Sciatic nerve (tissue), 2 donors: Measurements from ENCODE around the gene RPS21. TPM values are rescaled to one million over a fixed set of nuclear protein-coding genes. Genes with fewer than 3 reads are reported as not detected.

Experiments used
- ATAC-seq: fragments of 200-7000 bp; cut with Tn5 transposase; one replicate; pipeline ENCODE4 v1.9.1; 2020; ENCODE audit warnings: mild to moderate bottlenecking, moderate library complexity
- DNase-seq: peaks from one replicate; pipeline ENCODE4 v3.0.0-alpha.2; 2020; ENCODE audit warnings: low spot score
- intact Hi-C: fragments of 100-400 bp; cut with DNase I; formaldehyde crosslinking; loops from one replicate; pipeline ENCODE4 v1.14.2; 2022
- total RNA-seq: library from RNA; stranded (reverse); fragmentation: NEBNext Ultra II Directional; extraction: Animal tissue kit (Norgen Biotek cat#: 25700); gene quantifications from one replicate; pipeline ENCODE4 v1.2.1, GENCODE V29; 2021
- donor health status: DM: no; HTN: no; CAD: no.
- donor health status: DM: no; HTN: no; CAD: no.

RPS21 gene
- 986 TPM for total RNA-seq

DNA sequence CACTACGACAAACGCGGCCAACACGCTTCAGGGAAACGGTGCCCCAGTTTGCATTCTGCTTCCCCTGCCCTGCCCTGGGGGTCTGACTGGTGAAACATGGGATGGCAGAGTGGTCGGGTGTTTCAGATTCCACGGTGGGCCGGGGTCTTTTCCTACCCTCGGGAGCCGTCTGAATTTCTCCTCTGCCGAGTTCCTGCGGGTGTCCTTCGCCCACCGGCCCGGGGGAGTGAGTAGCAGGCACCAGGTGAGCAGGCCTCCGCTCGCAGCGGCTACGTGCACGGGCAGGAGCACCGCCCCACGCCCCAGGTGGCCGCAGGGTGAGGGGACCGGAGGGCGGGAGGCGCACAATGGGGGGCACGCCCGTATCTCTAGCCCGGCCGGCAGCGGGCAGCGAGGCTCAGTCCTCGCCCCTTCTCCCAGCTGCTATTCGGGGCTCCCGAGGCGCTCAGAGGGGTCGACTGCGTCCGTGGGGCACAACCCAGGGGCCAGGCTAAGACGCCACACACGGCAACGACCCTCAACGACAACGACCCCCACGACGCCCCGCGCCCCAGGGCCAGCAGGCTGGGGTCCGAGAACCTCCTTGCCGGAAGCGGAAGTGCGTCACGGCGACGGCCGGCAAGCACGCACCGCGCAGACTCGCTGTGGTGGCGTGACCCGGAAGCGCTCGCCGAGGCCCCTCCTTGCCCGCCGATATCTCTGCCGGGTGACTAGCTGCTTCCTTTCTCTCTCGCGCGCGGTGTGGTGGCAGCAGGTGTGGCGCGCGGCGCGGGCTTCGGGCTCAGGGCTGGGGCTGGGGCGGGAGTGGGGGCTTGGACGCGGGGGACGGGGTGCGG lies at the start of gene RPS21:
Gene RPS21 (plus strand): TSS at position 721 of the 836 bp plus-strand sequence. CDS start 236 bp downstream, outside the sequence.
- peak; percentile 96 for ATAC-seq
- DNase-seq: peak; percentile 96
- intact Hi-C loops: no loop called here

DNA sequence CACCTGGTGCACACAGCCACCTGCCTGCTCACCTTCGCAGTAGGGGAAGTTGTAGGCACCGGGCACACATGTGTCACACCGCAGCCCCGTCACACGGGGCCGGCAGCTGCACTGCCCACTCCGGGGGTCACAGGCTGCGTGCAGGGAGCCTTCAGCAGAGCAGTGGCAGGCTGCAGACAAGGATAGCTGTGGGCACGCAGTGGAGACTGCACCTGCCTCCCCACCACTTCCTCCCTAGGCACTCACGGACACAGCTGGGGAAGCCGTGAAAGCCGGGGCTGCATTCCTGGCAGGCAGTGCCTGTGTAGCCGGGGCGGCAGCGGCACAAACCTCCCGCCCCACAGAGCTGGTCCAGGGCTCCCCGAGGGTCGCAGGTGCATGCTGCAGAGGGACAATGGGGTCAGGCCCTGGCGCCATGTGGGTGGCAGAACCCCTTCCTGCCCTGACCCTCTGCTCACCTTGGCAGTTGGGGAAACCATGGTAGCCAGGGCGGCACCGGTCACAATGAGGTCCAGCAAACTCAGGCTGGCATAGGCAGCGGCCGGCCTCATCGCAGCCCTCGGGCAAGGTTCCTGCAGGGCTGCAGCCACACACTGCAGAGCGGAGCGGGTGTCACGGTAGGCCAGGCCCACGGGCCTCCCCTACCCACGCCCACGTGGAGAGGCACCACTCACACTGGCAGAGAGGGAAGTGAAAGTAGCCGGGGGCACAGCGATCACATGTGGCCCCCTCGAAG lies 49.2 kb upstream of the RPS21 start:
- no peak for DNase-seq
- intact Hi-C loops: no loop called here
- peak; percentile 16 for ATAC-seq

- ATAC-seq (no peak), DNase-seq (no peak)
- intact Hi-C loops: no loop called here
Measured at GRCh38 chr20:62338294-62338620, 48.6 kb upstream of the RPS21 start.

DNA sequence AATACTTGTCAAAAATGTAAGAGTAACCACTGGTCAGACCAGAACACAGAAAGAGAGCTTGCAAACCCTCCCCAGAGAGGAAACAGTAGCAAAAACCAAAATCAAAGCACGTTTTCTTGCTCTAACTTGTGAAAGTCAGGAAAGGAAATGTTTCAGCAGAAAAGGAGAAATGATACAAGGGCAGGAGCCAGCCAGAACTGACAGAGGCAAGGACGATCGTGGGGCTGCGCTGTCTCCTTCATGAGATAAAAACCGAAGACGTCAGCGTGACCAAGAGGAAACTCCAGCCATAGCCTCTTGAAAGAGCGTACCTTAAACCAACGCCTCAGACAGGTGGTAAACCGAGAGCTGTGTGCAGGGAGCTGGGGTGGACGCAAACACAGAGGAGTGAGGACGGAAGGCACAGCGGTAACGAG lies 47.2 kb upstream of the RPS21 start:
- ATAC-seq (no peak), DNase-seq (no peak)
- intact Hi-C loops: no loop called here

DNA sequence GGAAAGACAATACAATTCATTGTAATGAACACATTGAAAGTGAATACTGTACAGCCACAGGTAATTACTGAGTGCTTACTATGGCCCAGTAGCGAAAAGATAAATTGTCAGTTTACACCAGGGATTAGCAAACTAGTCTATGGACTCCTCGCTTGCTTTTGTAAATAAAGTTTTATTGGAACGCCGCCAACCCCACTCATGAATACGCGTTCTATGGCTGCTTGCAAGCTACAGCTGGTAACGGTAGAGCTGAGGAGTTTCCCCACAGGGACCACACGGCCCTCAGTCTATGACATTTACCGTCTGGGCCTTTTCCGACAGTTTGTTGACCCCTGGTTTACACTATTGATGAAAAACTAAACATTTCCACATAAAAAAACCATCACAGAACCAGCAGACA lies 44.0 kb upstream of the RPS21 start:
- no peak for ATAC-seq
- no peak for DNase-seq
- intact Hi-C loops: no loop called here

GRCh38 chr20:62344092-62344491 lies 42.8 kb upstream of the RPS21 start:
- intact Hi-C loops: no loop called here
- DNase-seq (no peak), ATAC-seq (no peak)

DNA sequence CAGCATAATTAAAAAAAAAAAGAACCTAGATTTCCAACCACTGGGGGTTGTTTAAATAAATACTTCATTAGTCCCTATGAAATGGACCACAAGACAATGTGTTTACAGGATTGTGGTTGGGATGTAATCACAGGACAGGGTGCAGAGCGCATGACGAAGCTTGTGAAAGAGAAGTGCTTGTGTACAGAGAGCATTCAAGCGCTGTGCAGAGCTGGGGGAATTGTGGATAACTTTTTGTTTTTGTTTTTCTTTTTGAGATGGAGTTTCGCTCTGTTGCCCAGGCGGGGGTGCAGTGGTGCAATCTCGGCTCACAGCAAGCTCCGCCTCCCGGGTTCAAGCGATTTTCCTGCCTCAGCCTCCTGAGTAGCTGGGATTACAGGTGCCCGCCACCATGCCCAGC lies 42.1 kb upstream of the RPS21 start:
- ATAC-seq: peak; percentile 75
- DNase-seq: no peak
- intact Hi-C loops: no loop called here

DNA sequence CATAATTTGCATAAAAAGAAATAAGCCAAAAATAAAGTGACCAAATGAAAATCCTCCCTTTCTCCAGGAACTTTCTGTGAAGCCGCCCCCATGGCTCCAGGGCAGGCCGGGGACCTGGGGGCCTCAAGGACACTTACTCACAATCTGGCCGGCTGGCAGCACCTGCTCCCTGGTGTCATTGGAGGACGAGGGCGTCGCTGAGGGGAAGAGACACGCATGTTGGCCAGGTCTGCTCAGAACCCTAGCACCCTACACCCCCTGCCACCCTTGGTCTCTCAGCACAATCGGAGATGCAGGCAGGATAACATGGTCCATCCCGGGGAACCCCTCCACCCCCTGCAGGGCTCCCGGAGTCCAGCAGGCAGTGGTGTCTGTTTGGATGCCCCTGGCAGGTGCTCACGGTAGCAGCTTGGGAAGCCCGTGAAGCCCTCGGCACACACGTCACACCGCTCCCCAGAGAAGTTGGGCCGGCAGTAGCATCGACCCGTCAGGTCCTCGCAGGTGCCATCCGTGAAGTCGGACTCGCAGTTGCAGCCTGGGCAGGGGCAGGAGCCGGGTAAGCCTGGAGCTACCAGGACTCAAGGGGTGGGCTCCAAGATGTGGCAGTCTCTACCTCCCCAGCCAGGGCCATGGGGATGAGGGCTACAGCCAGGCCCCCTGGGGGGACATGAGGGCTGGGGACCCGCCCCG lies 41.1 kb upstream of the RPS21 start:
- intact Hi-C loops: no loop called here
- ATAC-seq: no peak
- DNase-seq: no peak

DNA sequence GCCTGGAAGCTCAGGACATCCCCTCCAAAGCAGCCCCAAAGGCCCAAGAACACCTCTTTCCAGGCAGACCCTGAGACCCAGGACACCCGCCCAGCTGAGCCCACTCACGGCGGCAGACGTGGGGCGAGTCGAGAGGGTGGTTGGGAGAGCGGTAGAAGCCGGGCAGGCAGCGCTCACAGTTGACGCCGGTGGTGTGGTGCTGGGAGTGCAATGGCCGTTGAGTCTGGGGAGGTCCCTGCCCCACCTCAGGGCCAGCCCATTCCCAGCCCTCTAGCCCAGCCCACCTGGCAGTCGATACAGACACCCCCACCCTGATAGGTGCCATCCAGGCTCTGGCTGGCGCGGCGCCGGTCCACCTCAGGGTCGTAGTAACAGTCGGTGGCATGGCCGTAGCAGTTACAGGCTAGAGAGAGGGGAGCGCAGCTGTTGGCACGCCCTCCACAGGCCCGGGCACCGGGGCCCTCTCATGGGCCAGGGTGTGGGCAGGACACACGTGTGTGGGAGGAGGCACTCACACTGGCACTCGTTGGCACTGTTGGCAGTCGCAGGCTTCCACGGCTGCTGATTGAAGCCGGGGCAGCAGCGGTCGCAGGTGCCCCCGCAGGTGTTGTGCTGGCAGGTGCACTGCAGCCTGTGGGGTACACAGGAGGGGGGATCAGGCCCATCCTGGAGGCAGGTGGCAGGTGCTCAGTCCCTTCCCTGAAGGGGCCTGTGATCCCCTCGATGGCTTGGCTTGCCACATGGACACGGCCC lies 40.3 kb upstream of the RPS21 start:
- intact Hi-C loops: no loop called here
- no peak for ATAC-seq
- DNase-seq: no peak

DNA sequence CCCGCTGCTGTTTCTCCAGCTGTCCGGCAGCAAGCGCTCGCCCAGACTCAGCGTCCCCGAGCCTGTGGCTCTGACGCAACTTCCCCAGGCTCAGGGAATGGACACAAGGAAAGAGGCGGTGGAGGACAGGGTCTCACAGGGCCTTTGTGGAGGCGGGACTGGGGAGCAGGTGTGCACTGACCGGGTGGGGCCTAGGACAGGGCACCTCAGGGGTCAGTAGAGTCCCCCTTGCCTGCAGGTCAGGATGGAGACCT lies 39.8 kb upstream of the RPS21 start:
- DNase-seq (no peak), ATAC-seq (no peak)
- intact Hi-C loops: no loop called here

GRCh38 chr20:62347445-62347844 lies 39.5 kb upstream of the RPS21 start:
- no peak for ATAC-seq
- no peak for DNase-seq
- intact Hi-C loops: no loop called here

GRCh38 chr20:62348604-62349003 lies 38.3 kb upstream of the RPS21 start:
- intact Hi-C loops: no loop called here
- DNase-seq (no peak), ATAC-seq (no peak)

- intact Hi-C loops: no loop called here
- DNase-seq: no peak
- no peak for ATAC-seq
Measured at GRCh38 chr20:62349556-62350097, 37.3 kb upstream of the RPS21 start.

DNA sequence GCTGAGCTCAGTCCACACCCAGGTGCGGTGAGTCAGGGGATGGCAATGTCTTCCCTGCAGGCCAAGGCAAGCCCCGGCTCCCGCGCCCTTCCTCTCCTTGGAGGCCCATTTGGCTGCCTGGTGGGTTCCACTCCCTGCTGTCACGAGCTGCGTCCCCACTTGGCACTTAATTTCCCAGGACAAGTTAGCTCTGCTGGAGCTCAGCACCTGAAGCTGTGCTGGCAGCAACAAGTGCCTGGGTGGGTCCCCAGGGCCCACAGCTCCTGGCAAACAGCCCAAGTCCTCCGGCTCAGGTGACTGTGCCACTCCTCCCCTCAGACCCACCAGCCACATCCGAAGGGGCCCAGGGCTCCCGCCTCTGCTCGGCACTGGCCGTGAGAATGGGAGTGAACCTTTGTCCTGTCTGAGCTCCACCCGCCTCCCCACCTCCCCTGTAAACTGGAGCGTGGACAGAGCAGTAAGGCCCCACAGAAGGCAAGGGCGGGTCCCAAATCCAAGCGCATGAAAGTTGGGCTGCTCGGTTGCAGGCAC lies 36.7 kb upstream of the RPS21 start:
- intact Hi-C loops: no loop called here
- DNase-seq (no peak), ATAC-seq (no peak)

GRCh38 chr20:62350629-62351422 lies 36.1 kb upstream of the RPS21 start:
- intact Hi-C loops: no loop called here
- no peak for ATAC-seq
- no peak for DNase-seq

DNA sequence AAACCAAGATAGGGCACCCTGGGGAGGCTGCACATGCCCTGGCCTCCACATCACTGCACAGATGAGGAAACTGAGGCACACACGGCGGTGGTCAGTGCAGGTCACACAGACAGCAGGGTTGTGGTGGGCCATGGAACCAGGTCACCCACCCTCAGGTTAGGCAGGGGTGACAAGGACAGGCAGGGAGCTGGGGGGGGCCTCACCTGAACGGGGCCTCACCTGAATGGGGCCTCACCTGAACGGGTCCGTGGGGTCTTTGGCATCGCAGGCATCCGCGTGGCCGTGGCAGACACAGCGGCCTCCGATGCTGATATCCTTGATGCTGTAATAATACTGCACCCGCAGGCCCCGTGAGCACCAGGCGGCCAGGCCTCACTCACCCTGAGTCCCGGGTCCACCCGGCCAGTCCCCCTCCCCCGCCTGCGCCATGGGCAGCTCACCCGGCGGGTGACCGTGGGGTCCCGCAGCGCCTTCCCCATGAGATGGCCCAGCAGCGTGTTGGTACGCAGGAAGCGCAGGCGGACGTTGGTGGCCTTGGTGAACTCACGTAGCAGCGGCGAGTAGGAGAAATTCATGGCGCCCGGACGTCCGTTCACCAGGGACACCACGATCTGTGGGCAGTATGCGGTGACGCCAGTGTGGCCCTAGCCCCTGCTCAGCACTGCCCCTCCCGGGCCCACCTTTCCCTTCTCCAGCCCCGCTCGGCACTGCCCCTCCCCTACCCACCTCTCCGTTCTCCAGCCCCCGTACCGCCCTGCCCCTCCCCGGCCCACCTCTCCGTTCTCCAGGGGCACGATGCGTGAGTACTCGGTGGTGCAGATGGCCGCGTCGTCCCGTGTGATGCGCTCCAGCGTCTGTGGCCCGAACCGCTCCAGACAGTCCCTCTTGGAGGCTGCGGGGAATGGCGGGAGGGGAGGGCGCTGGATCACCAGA lies 35.2 kb upstream of the RPS21 start:
- no peak for ATAC-seq
- intact Hi-C loops: no loop called here
- no peak for DNase-seq
